Right lobe of liver (tissue), 4 donors: Measurements from ENCODE around the gene SMARCB1.

ENCODE experiments used
- POLR2A ChIP-seq: fragments of 450-650 bp; IDR thresholded peaks from one replicate; pipeline ENCODE4 v1.6.1; 2017; ENCODE audit warnings: antibody characterized with exemption, mild to moderate bottlenecking
- TF ChIP-seq, protein P1 (sequence below), 4 donors: fragments of 200-600 bp in 3 of 4; fragments of 450-650 bp in 1 of 4; IDR thresholded peaks; one replicate each; pipeline versions ENCODE4 v1.5.1 to v1.8.0; 2016 to 2022; ENCODE audit warnings: antibody characterized with exemption in 4 of 4, mild to moderate bottlenecking in 2 of 4
- donor health status: DM: no; HTN: no; CAD: no.
- donor health status: DM: no; HTN: no; CAD: no.
- donor health status: DM: no; HTN: yes; CAD: no.

DNA sequence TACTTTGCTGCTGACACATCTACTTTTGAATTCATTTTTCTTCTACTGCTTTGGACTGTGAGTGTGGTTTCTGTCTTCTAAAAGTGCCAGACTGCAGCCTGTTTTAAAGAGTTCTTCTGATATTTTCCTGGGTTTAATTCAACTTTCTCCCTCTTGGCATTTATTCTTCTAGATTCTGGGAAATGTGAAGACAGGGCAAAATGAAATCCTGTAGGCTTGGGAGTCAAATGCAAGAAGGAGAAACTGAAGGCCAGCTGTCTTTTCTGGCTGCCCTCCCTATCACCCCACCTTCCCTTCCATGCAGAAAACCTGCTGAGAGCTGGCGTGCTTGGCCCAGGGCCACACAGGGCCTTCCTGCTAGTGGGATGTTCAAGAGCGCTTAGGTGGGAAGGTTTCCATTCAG is 43.5 kb upstream of the SMARCB1 start:
- no peak for TF ChIP-seq POLR2A
- TF ChIP-seq, protein P1, sequence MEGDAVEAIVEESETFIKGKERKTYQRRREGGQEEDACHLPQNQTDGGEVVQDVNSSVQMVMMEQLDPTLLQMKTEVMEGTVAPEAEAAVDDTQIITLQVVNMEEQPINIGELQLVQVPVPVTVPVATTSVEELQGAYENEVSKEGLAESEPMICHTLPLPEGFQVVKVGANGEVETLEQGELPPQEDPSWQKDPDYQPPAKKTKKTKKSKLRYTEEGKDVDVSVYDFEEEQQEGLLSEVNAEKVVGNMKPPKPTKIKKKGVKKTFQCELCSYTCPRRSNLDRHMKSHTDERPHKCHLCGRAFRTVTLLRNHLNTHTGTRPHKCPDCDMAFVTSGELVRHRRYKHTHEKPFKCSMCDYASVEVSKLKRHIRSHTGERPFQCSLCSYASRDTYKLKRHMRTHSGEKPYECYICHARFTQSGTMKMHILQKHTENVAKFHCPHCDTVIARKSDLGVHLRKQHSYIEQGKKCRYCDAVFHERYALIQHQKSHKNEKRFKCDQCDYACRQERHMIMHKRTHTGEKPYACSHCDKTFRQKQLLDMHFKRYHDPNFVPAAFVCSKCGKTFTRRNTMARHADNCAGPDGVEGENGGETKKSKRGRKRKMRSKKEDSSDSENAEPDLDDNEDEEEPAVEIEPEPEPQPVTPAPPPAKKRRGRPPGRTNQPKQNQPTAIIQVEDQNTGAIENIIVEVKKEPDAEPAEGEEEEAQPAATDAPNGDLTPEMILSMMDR (IDR thresholded peaks at IDR 0.05): no peak
